GM12878 (cell line): ENCODE data around the gene FMN2. TPM values are rescaled to one million over a fixed set of nuclear protein-coding genes. Genes with fewer than 3 reads are reported as not detected.

Experiments
- ATAC-seq: fragments of 200-7000 bp; cut with Tn5 transposase; 3 replicates; pipeline ENCODE4 v1.9.1; 2020; ENCODE audit warnings: mild to moderate bottlenecking, moderate library complexity
- BruUV-seq: library from RNA; stranded (reverse); fragments of 400-500 nt; replicated peaks from 2 replicates; lab custom pipeline; 2021; lab: Mats Ljungman, UMichigan
- CTCF ChIA-PET: fragments of 300-600 bp; sonication (Branson Sonifier 250); formaldehyde crosslinking; extraction: SDS; loops from one replicate; lab custom pipeline; 2021; ENCODE audit warnings: inconsistent platforms; lab: Yijun Ruan, JAX
- POLR2A ChIA-PET: fragments of 350-600 bp; formaldehyde crosslinking; extraction: SDS; loops from one replicate; lab custom pipeline; 2021; ENCODE audit warnings: inconsistent platforms; lab: Charles Lee
- RAD21 ChIA-PET: fragments of 300-600 bp; sonication (Branson Sonifier 250); formaldehyde crosslinking; loops from one replicate; lab custom pipeline; 2023; ENCODE audit warnings: antibody characterized with exemption; ENCODE audit not compliant: unreplicated experiment; lab: Charles Lee
- SMC1A ChIA-PET: fragments of 300-600 bp; sonication (Branson Sonifier 250); formaldehyde crosslinking; loops from one replicate; lab custom pipeline; 2023; ENCODE audit not compliant: unreplicated experiment, uncharacterized antibody; lab: Charles Lee
- DNase-seq: peaks from one replicate; pipeline ENCODE4 v3.0.0-alpha.2; 2011; ENCODE audit warnings: low read depth, low spot score
- FAIRE-seq: peaks from 3 replicates; lab custom pipeline; 2011; peaks lifted over from hg19 to GRCh38; lab: Jason Lieb, UNC
- H2AFZ ChIP-seq: 2 replicates; pipeline ENCODE4 v1.6.0; 2011; ENCODE audit warnings: low read depth, low read length, control low read depth; ENCODE audit not compliant: control insufficient read depth
- H3K27ac ChIP-seq: 2 replicates; pipeline ENCODE4 v1.5.1; 2011; ENCODE audit warnings: control low read depth; ENCODE audit not compliant: control insufficient read depth, insufficient read depth
- H3K27me3 ChIP-seq, 2 experiments: replicated peaks in 1 of 2; 2 replicates each; pipeline versions ENCODE4 v1.6.0 to v1.6.1; 2011; ENCODE audit warnings: low read length in 1 of 2; ENCODE audit not compliant: control insufficient read depth in 2 of 2, insufficient read depth in 2 of 2
- H3K36me3 ChIP-seq, 2 experiments: 2 replicates each; pipeline ENCODE4 v1.5.1; 2011; ENCODE audit warnings: low read length in 1 of 2; ENCODE audit not compliant: control insufficient read depth in 2 of 2, insufficient read depth in 2 of 2
- H3K4me1 ChIP-seq: 2 replicates; pipeline ENCODE4 v1.6.1; 2011; ENCODE audit warnings: mild to moderate bottlenecking, low read length, moderate library complexity, mixed read lengths; ENCODE audit not compliant: control insufficient read depth, insufficient read depth
- H3K4me2 ChIP-seq: 2 replicates; pipeline ENCODE4 v1.6.0; 2011; ENCODE audit warnings: control low read depth; ENCODE audit not compliant: control insufficient read depth, insufficient read depth
- H3K4me3 ChIP-seq: fragments of 200-600 bp; sonication (generic); 2 replicates; pipeline ENCODE4 v1.5.1; 2016
- H3K79me2 ChIP-seq: 2 replicates; pipeline ENCODE4 v1.6.0; 2011; ENCODE audit warnings: low read length; ENCODE audit not compliant: control insufficient read depth, insufficient read depth
- H3K9ac ChIP-seq: 2 replicates; pipeline ENCODE4 v1.8.0; 2011; ENCODE audit warnings: low read length, control low read depth, mixed read lengths; ENCODE audit not compliant: control insufficient read depth, insufficient read depth
- H3K9me3 ChIP-seq: replicated peaks from 3 replicates; pipeline ENCODE4 v1.5.1; 2011; ENCODE audit warnings: mild to moderate bottlenecking, low read length; ENCODE audit not compliant: control insufficient read depth, insufficient read depth
- H4K20me1 ChIP-seq: 2 replicates; pipeline ENCODE4 v1.6.0; 2011; ENCODE audit not compliant: control insufficient read depth, insufficient read depth
- SREBF1 ChIP-seq: IDR thresholded peaks from 2 replicates; pipeline ENCODE4 v1.6.1; 2012; ENCODE audit warnings: mild to moderate bottlenecking, low read length
- ZBTB40 ChIP-seq: fragments of 450-650 bp; IDR thresholded peaks from 2 replicates; pipeline ENCODE4 v1.6.1; 2016; ENCODE audit warnings: mild to moderate bottlenecking, moderate library complexity, borderline replicate concordance
- WGBS: methylation state at CpG from one replicate; pipeline ENCODE4 v1.1.6; 2016; ENCODE audit warnings: low lambda C conversion rate; ENCODE audit not compliant: insufficient replicate concordance, insufficient coverage; ENCODE audit errors: missing lambda C conversion rate; 5-methylcytosine and 5-hydroxymethylcytosine counted together
- in situ Hi-C: fragments of 300-500 bp; cut with MboI; formaldehyde crosslinking; loops from 9 replicates; pipeline ENCODE4 v1.14.3; 2018; ENCODE audit warnings: mixed read lengths
- intact Hi-C: fragments of 100-400 bp; cut with micrococcal nuclease; formaldehyde crosslinking; loops from one replicate; pipeline ENCODE4 v1.14.2; 2022; ENCODE audit not compliant: unreplicated experiment
- polyA plus RNA-seq, 11 experiments: library from polyadenylated mRNA; depleted of rRNA in 4 of 11; unstranded in 6 of 11; stranded (reverse) in 5 of 11; fragments of >200 nt; fragmentation: Nextera tagmentation in 4 of 11; fragmentation: Illumina TruSeq in 1 of 11; extraction: Ambion mirVana in 4 of 11; extraction: Trizol in 1 of 11; gene quantifications; 1 replicate in 1 of 11; 2 replicates in 10 of 11; pipeline versions ENCODE4 v1.2.1 to v1.2.3, GENCODE V29; 2011 to 2016; ENCODE audit warnings: inconsistent platforms in 2 of 11, missing spikeins in 2 of 11, low read depth in 1 of 11
- total RNA-seq, 4 experiments: library from RNA; depleted of rRNA in 3 of 4; stranded (reverse); fragments of >200 nt in 3 of 4; fragmentation: Illumina TruSeq in 1 of 4; extraction: Trizol in 1 of 4; gene quantifications; 2 replicates each; pipeline versions ENCODE4 v1.2.1 to v1.2.3, GENCODE V29; 2013 to 2021

Gene FMN2
- total and polyA plus RNA-seq, 10 of the 15 experiments (the other 5 are each of a cell fraction or from before 2014, with no cell fraction given): 0.60 TPM; not detected in 9

- FAIRE-seq (no peak), DNase-seq (no peak), ATAC-seq (no peak)
- no peaks in the 10 kb centered on the region for H4K20me1 ChIP-seq
- POLR2A ChIA-PET: no interaction called here
- SMC1A ChIA-PET: no interaction called here
- no peak overlapping the region for H3K27ac ChIP-seq
- BruUV-seq: no TSS peak
- no peaks in the 10 kb centered on the region for H3K36me3 ChIP-seq
- RAD21 ChIA-PET: no interaction called here
- no peak overlapping the region for H3K4me3 ChIP-seq
- in situ Hi-C loops (no loop called here), intact Hi-C loops (no loop called here)
- H3K27me3 ChIP-seq: no peaks in the 10 kb centered on the region
- no peaks in the 10 kb centered on the region for H3K79me2 ChIP-seq
- H3K9me3 ChIP-seq: no peaks in the 10 kb centered on the region
- CTCF ChIA-PET: no interaction called here
- no peak overlapping the region for H3K9ac ChIP-seq
- TF ChIP-seq ZBTB40 (no peak), SREBF1 (no peak)
- no peaks in the 10 kb centered on the region for H3K4me1 ChIP-seq
- H3K4me2 ChIP-seq: no peak overlapping the region
- WGBS: 8% methylated on average over 4 of the region's 4 CpGs
- H2AFZ ChIP-seq: no peak overlapping the region
These were observed 144.0 kb downstream of the FMN2 start for GRCh38 chr1:240235521-240236288.
